H9 (cell line): Measurements from ENCODE around the gene CFAP54. TPM values are rescaled to one million over a fixed set of nuclear protein-coding genes. Genes with fewer than 3 reads are reported as not detected.

Source experiments
- DNase-seq: peaks from one replicate; pipeline ENCODE4 v3.0.0-alpha.2; 2017
- H2AFZ ChIP-seq: one replicate; pipeline ENCODE4 v1.6.1; 2013; ENCODE audit warnings: mild to moderate bottlenecking, low read length, control low read depth, moderate library complexity
- H2AK5ac ChIP-seq: 2 replicates; pipeline ENCODE4 v1.6.1; 2013; ENCODE audit warnings: low read length, control low read depth, mixed read lengths; ENCODE audit not compliant: insufficient read length
- H2BK120ac ChIP-seq: one replicate; pipeline ENCODE4 v1.6.1; 2013; ENCODE audit warnings: low read depth, mild to moderate bottlenecking, low read length, control low read depth, inconsistent platforms; ENCODE audit not compliant: poor library complexity, severe bottlenecking
- H2BK12ac ChIP-seq: 2 replicates; pipeline ENCODE4 v1.6.1; 2013; ENCODE audit warnings: low read length, control low read depth, mixed read lengths, low read depth; ENCODE audit not compliant: insufficient read length
- H2BK15ac ChIP-seq: 2 replicates; pipeline ENCODE4 v1.6.1; 2013; ENCODE audit warnings: low read depth, low read length, control low read depth
- H2BK20ac ChIP-seq: one replicate; pipeline ENCODE4 v1.6.1; 2013; ENCODE audit warnings: low read depth, mild to moderate bottlenecking, low read length, control low read depth, inconsistent platforms; ENCODE audit not compliant: poor library complexity, severe bottlenecking
- H2BK5ac ChIP-seq: 2 replicates; pipeline ENCODE4 v1.6.1; 2013; ENCODE audit warnings: low read length, control low read depth, mixed read lengths; ENCODE audit not compliant: insufficient read length
- H3K14ac ChIP-seq: 2 replicates; pipeline ENCODE4 v1.6.1; 2013; ENCODE audit warnings: low read length, control low read depth; ENCODE audit not compliant: insufficient read depth
- H3K18ac ChIP-seq: 2 replicates; pipeline ENCODE4 v1.6.1; 2013; ENCODE audit warnings: low read depth, mild to moderate bottlenecking, mixed read lengths, low read length, control low read depth; ENCODE audit not compliant: insufficient read length
- H3K23ac ChIP-seq: 2 replicates; pipeline ENCODE4 v1.6.1; 2013; ENCODE audit warnings: low read length, control low read depth, mixed read lengths, low read depth; ENCODE audit not compliant: insufficient read length
- H3K23me2 ChIP-seq: 2 replicates; pipeline ENCODE4 v1.6.1; 2013; ENCODE audit warnings: low read depth, mild to moderate bottlenecking, mixed read lengths, low read length, control low read depth; ENCODE audit not compliant: insufficient read length, poor library complexity, severe bottlenecking
- H3K27ac ChIP-seq: 2 replicates; pipeline ENCODE4 v1.5.1; 2013; ENCODE audit warnings: low read length, control low read depth, mixed read lengths, low read depth; ENCODE audit not compliant: insufficient read length
- H3K27me3 ChIP-seq: 2 replicates; pipeline ENCODE4 v1.6.1; 2013; ENCODE audit warnings: low read length, control low read depth, inconsistent platforms; ENCODE audit not compliant: insufficient read depth
- H3K4ac ChIP-seq: 2 replicates; pipeline ENCODE4 v1.6.1; 2013; ENCODE audit warnings: low read depth, mild to moderate bottlenecking, control low read depth, inconsistent platforms, low read length, moderate library complexity
- H3K4me1 ChIP-seq: 2 replicates; pipeline ENCODE4 v1.6.1; 2013; ENCODE audit warnings: low read length, control low read depth, inconsistent platforms; ENCODE audit not compliant: insufficient read depth
- H3K4me2 ChIP-seq: 2 replicates; pipeline ENCODE4 v1.6.1; 2013; ENCODE audit warnings: low read length, control low read depth, mixed read lengths; ENCODE audit not compliant: insufficient read length, insufficient read depth
- H3K56ac ChIP-seq: 2 replicates; pipeline ENCODE4 v1.6.1; 2013; ENCODE audit warnings: low read depth, mild to moderate bottlenecking, mixed read lengths, low read length, control low read depth; ENCODE audit not compliant: insufficient read length
- H3K79me1 ChIP-seq: 2 replicates; pipeline ENCODE4 v1.6.1; 2013; ENCODE audit warnings: low read depth, mild to moderate bottlenecking, moderate library complexity, low read length, control low read depth, inconsistent platforms; ENCODE audit not compliant: insufficient read depth, poor library complexity, severe bottlenecking
- H3K79me2 ChIP-seq: 2 replicates; pipeline ENCODE4 v1.6.1; 2013; ENCODE audit warnings: low read length, control low read depth, inconsistent platforms; ENCODE audit not compliant: insufficient read depth
- H3K9ac ChIP-seq: 2 replicates; pipeline ENCODE4 v1.6.1; 2013; ENCODE audit warnings: low read length, control low read depth, mixed read lengths; ENCODE audit not compliant: insufficient read length; ENCODE audit errors: extremely low read depth
- H3K9me3 ChIP-seq: one replicate; pipeline ENCODE4 v1.6.1; 2013; ENCODE audit warnings: low read depth, low read length, inconsistent platforms; ENCODE audit not compliant: control insufficient read depth
- H3T11ph ChIP-seq: one replicate; pipeline ENCODE4 v1.6.1; 2013; ENCODE audit warnings: mild to moderate bottlenecking, low read length, control low read depth, inconsistent platforms
- H4K20me1 ChIP-seq: one replicate; pipeline ENCODE4 v1.6.1; 2013; ENCODE audit not compliant: control insufficient read depth, insufficient read length, insufficient read depth
- H4K5ac ChIP-seq: 2 replicates; pipeline ENCODE4 v1.6.1; 2013; ENCODE audit warnings: low read depth, mild to moderate bottlenecking, mixed read lengths, low read length, control low read depth; ENCODE audit not compliant: insufficient read length
- H4K8ac ChIP-seq: replicated peaks from 2 replicates; pipeline ENCODE4 v1.6.1; 2013; ENCODE audit warnings: low read length, control low read depth, mixed read lengths, low read depth; ENCODE audit not compliant: insufficient read length
- H4K91ac ChIP-seq: 2 replicates; pipeline ENCODE4 v1.6.1; 2013; ENCODE audit warnings: low read depth, mild to moderate bottlenecking, moderate library complexity, mixed read lengths, low read length, control low read depth; ENCODE audit not compliant: insufficient read length
- H3K27ac Mint-ChIP-seq, 3 experiments: 2 replicates in 2 of 3; 3 replicates in 1 of 3; pipeline ENCODE4 v1.8.0; 2020 to 2021; ENCODE audit warnings: mixed read lengths in 3 of 3, mild to moderate bottlenecking in 1 of 3, moderate library complexity in 1 of 3
- H3K27me3 Mint-ChIP-seq: 2 replicates; pipeline ENCODE4 v1.8.0; 2021; ENCODE audit warnings: low read depth, mild to moderate bottlenecking, moderate library complexity, mixed read lengths
- H3K36me3 Mint-ChIP-seq, 3 experiments: 2 replicates in 2 of 3; 3 replicates in 1 of 3; pipeline ENCODE4 v1.8.0; 2020 to 2021; ENCODE audit warnings: low read depth in 3 of 3, mixed read lengths in 3 of 3; ENCODE audit not compliant: insufficient read depth in 1 of 3
- H3K4me1 Mint-ChIP-seq, 2 experiments: 2 replicates each; pipeline ENCODE4 v1.8.0; 2020; ENCODE audit warnings: mixed read lengths in 2 of 2
- H3K4me3 Mint-ChIP-seq, 2 experiments: 2 replicates in 1 of 2; 3 replicates in 1 of 2; pipeline ENCODE4 v1.8.0; 2020 to 2021; ENCODE audit warnings: mild to moderate bottlenecking in 2 of 2, mixed read lengths in 2 of 2, moderate library complexity in 1 of 2
- H3K9me3 Mint-ChIP-seq, 2 experiments: 2 replicates in 1 of 2; 3 replicates in 1 of 2; pipeline ENCODE4 v1.8.0; 2020; ENCODE audit warnings: mild to moderate bottlenecking in 2 of 2, mixed read lengths in 2 of 2, moderate library complexity in 1 of 2
- CTCF ChIP-seq: fragments of 200-600 bp; sonication (generic); conservative IDR thresholded peaks from 3 replicates; pipeline ENCODE4 v1.8.0; 2021; ENCODE audit warnings: antibody characterized with exemption, mild to moderate bottlenecking
- WGBS: extraction: QIAGEN DNeasy Blood & Tissue Kit; methylation state at CpG from one replicate; pipeline ENCODE4 v1.1.7; 2013; ENCODE audit warnings: missing lambda C conversion rate, low lambda C conversion rate, mixed read lengths; ENCODE audit not compliant: insufficient read length; ENCODE audit errors: extremely low coverage; 5-methylcytosine and 5-hydroxymethylcytosine counted together
- total RNA-seq: library from RNA; stranded (reverse); gene quantifications from 2 replicates; pipeline ENCODE4 v1.2.1, GENCODE V29; 2021

CFAP54 gene
- total RNA-seq, 1 experiment from 2014 or later, result 0.24 TPM

DNA sequence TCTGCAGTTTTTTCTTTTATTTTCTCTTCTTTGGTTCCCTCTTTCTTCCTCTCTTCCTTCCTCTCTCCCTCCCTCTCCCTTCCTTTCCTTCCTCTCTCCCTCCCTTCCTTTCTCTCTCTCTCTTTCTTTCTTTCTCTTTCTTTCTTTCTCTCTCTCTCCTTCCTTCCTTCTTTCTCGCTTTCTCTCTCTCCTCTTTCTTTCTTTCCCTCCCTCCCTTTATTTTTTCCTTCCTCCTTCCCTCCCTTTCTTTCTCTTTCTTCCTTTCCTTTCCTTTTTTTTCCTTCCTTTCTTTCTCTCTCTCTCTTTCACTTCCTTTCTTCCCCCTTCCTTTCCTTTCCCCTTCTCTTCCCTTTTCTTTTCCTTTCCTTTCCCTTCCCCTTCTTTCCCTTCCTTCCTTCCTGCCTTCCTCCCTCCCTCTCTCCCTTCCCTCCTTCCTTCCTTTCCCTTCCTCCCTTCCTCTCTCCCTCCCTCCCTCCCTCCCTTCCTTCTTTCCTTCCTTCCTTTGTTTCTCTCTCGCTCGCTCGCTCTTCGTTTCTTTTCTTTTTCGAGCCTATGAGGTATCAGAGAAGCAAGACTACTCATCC lies 13.7 kb downstream of the CFAP54 start:
- Histone ChIP-seq H2BK12ac (no peak overlapping the region), H2AK5ac (no peak overlapping the region), H2BK15ac (no peak overlapping the region), H3T11ph (no peak overlapping the region), H3K14ac (no peak overlapping the region), H2BK5ac (no peak overlapping the region), H3K23me2 (no peaks in the 10 kb centered on the region), H3K18ac (no peak overlapping the region), H3K79me1 (no peaks in the 10 kb centered on the region), H3K4me1 (no peaks in the 10 kb centered on the region), H3K56ac (no peak overlapping the region), H3K27me3 (no peaks in the 10 kb centered on the region), H3K9ac (no peak overlapping the region), H2AFZ (no peak overlapping the region), H3K79me2 (no peaks in the 10 kb centered on the region), H4K5ac (no peak overlapping the region), H2BK120ac (no peak overlapping the region), H4K8ac (no peak overlapping the region), H4K20me1 (no peaks in the 10 kb centered on the region), H3K23ac (no peak overlapping the region), H3K4me2 (no peak overlapping the region), H4K91ac (no peak overlapping the region), H2BK20ac (no peak overlapping the region), H3K27ac (no peak overlapping the region), H3K4ac (no peak overlapping the region), H3K9me3 (no peaks in the 10 kb centered on the region)
- Mint-ChIP-seq H3K9me3 (no peaks in the 10 kb centered on the region), H3K27me3 (no peaks in the 10 kb centered on the region; the same call in 1 of the 2 replicates), H3K4me3 (no peak overlapping the region), H3K4me1 (peaks cover 7 to 8% of the 10 kb centered on the region in 2 experiments), H3K27ac (no peak overlapping the region; a peak in 1 of 7 replicates), H3K36me3 (no peaks in the 10 kb centered on the region; a peak in 1 of 7 replicates)
- no CpG with 5 or more reads among the region's 6 CpGs for WGBS
- DNase-seq, result no peak
- no peak for TF ChIP-seq CTCF
